GM12878 (cell line): ENCODE measurements around the gene S100A4. TPM values are rescaled to one million over a fixed set of nuclear protein-coding genes. Genes with fewer than 3 reads are reported as not detected.
A peak's percentile ranks its signal among the peaks of the same experiment; 100 is the strongest.

Source experiments
- BACH1 ChIP-seq: fragments of 450-650 bp; IDR thresholded peaks from 2 replicates; pipeline ENCODE4 v1.6.1; 2017; ENCODE audit warnings: mild to moderate bottlenecking, borderline replicate concordance
- CREM ChIP-seq: IDR thresholded peaks from 2 replicates; pipeline ENCODE4 v1.6.1; 2014; ENCODE audit warnings: antibody characterized with exemption, low read depth
- CUX1 ChIP-seq: IDR thresholded peaks from 2 replicates; pipeline ENCODE4 v1.6.1; 2012; ENCODE audit warnings: improper control_type of control experiment, low read depth, low read length; ENCODE audit not compliant: insufficient replicate concordance
- E2F8 ChIP-seq: fragments of 450-650 bp; IDR thresholded peaks from 2 replicates; pipeline ENCODE4 v1.6.1; 2018; ENCODE audit warnings: mild to moderate bottlenecking, low read depth, moderate library complexity; ENCODE audit not compliant: partially characterized antibody
- EGR1 ChIP-seq, 2 experiments: IDR thresholded peaks; 1 replicate in 1 of 2; 2 replicates in 1 of 2; pipeline ENCODE4 v1.6.1; 2011 to 2012; ENCODE audit warnings: low read depth in 2 of 2, low read length in 2 of 2, borderline replicate concordance in 1 of 2, mild to moderate bottlenecking in 1 of 2, moderate library complexity in 1 of 2
- ELK1 ChIP-seq: IDR thresholded peaks from 2 replicates; pipeline ENCODE4 v1.6.1; 2012; ENCODE audit warnings: low read depth, low read length, improper control_type of control experiment
- GABPA ChIP-seq: IDR thresholded peaks from 2 replicates; pipeline ENCODE4 v1.6.1; 2014; ENCODE audit warnings: antibody characterized with exemption, low read depth, mild to moderate bottlenecking, inconsistent platforms
- HCFC1 ChIP-seq: fragments of 150-350 bp; IDR thresholded peaks from 2 replicates; pipeline ENCODE4 v1.6.1; 2014; ENCODE audit warnings: low read length
- HDGF ChIP-seq: fragments of 450-650 bp; IDR thresholded peaks from 2 replicates; pipeline ENCODE4 v1.6.1; 2016; ENCODE audit warnings: antibody characterized with exemption
- MTA2 ChIP-seq: fragments of 450-650 bp; IDR thresholded peaks from 2 replicates; pipeline ENCODE4 v1.6.1; 2016; ENCODE audit warnings: low read depth, mild to moderate bottlenecking, moderate library complexity
- MTA3 ChIP-seq: IDR thresholded peaks from 2 replicates; pipeline ENCODE4 v1.6.1; 2012; ENCODE audit warnings: low read length, inconsistent platforms, borderline replicate concordance
- NFYB ChIP-seq: IDR thresholded peaks from 2 replicates; pipeline ENCODE4 v1.6.1; 2011; ENCODE audit warnings: low read depth, mild to moderate bottlenecking, low read length, improper control_type of control experiment, moderate library complexity; ENCODE audit not compliant: insufficient read depth
- NR2C1 ChIP-seq: fragments of 450-650 bp; IDR thresholded peaks from 2 replicates; pipeline ENCODE4 v1.6.1; 2017; ENCODE audit warnings: antibody characterized with exemption, mild to moderate bottlenecking, moderate library complexity
- RB1 ChIP-seq: fragments of 450-650 bp; formaldehyde crosslinking; IDR thresholded peaks from 2 replicates; pipeline ENCODE4 v1.6.1; 2017; ENCODE audit warnings: mild to moderate bottlenecking, borderline replicate concordance
- TCF3 ChIP-seq: IDR thresholded peaks from 2 replicates; pipeline ENCODE4 v1.6.1; 2012; ENCODE audit warnings: low read depth, mild to moderate bottlenecking, low read length, borderline replicate concordance; ENCODE audit not compliant: insufficient read depth
- USF1 ChIP-seq: IDR thresholded peaks from 2 replicates; pipeline ENCODE4 v1.6.1; 2011; ENCODE audit warnings: borderline replicate concordance, low read depth, mild to moderate bottlenecking, moderate library complexity, mixed read lengths, low read length; ENCODE audit not compliant: insufficient read depth; ENCODE audit errors: extremely low read length
- ZNF384 ChIP-seq: IDR thresholded peaks from 2 replicates; pipeline ENCODE4 v1.6.1; 2012; ENCODE audit warnings: low read depth, mild to moderate bottlenecking, low read length, improper control_type of control experiment, borderline replicate concordance
- ZZZ3 ChIP-seq: IDR thresholded peaks from 2 replicates; pipeline ENCODE4 v1.6.1; 2011; ENCODE audit warnings: low read depth; ENCODE audit not compliant: control insufficient read depth, insufficient read length
- polyA plus RNA-seq, 11 experiments: library from polyadenylated mRNA; depleted of rRNA in 4 of 11; unstranded in 6 of 11; stranded (reverse) in 5 of 11; fragments of >200 nt; fragmentation: Nextera tagmentation in 4 of 11; fragmentation: Illumina TruSeq in 1 of 11; extraction: Ambion mirVana in 4 of 11; extraction: Trizol in 1 of 11; gene quantifications; 1 replicate in 1 of 11; 2 replicates in 10 of 11; pipeline versions ENCODE4 v1.2.1 to v1.2.3, GENCODE V29; 2011 to 2016; ENCODE audit warnings: inconsistent platforms in 2 of 11, missing spikeins in 2 of 11, low read depth in 1 of 11
- total RNA-seq, 4 experiments: library from RNA; depleted of rRNA in 3 of 4; stranded (reverse); fragments of >200 nt in 3 of 4; fragmentation: Illumina TruSeq in 1 of 4; extraction: Trizol in 1 of 4; gene quantifications; 2 replicates each; pipeline versions ENCODE4 v1.2.1 to v1.2.3, GENCODE V29; 2013 to 2021

S100A4 gene
- total and polyA plus RNA-seq, 10 of the 15 experiments (the other 5 are each of a cell fraction or from before 2014, with no cell fraction given) = 4.3 to 104 (median 27.3) TPM

GRCh38 chr1:153545067-153546055 lies at the start of gene S100A4 (continued):
- TF ChIP-seq HCFC1 (no peak), NR2C1 (no peak), HDGF (no peak), MTA3 (no peak), GABPA (no peak), ELK1 (no peak), E2F8 (no peak), RB1 (no peak), USF1 (no peak), BACH1 (no peak; the same call in 1 of the 2 replicates), MTA2 (0 out of 2 replicates have a peak, but pooled peaks have one; percentile 5), CREM (no peak), ZZZ3 (no peak), EGR1 (IDR thresholded peaks at IDR 0.05; ENCODE audit: borderline replicate concordance in 1 of 2, low read depth in 2 of 2, low read length in 2 of 2) (0 out of 3 replicates have a peak, but pooled peaks of 1 of the 2 experiments have one; percentile 47), NFYB (no peak), CUX1 (no peak), ZNF384 (no peak), TCF3 (no peak)
